Gastrocnemius medialis (tissue), 4 donors: ENCODE results near the gene AMIGO3. TPM values are rescaled to one million over a fixed set of nuclear protein-coding genes. Genes with fewer than 3 reads are reported as not detected.

ENCODE experiments used
- ATAC-seq, 2 donors: fragments of 150-250 bp; one replicate each; pipeline ENCODE4 v1.9.1; 2016
- DNase-seq, 2 donors: peaks; one replicate each; pipeline ENCODE4 v3.0.0-alpha.2; 2019
- H3K27ac ChIP-seq, 4 donors: fragments of 200-600 bp; sonication (generic); 1 replicate in 1 of 4; 2 replicates in 3 of 4; pipeline ENCODE4 v1.5.1; 2016 to 2018; ENCODE audit warnings: mild to moderate bottlenecking in 2 of 4, moderate library complexity in 1 of 4
- H3K27me3 ChIP-seq, 3 donors: fragments of 200-600 bp; sonication (generic) in 2 of 3; 1 replicate in 1 of 3; 2 replicates in 2 of 3; pipeline versions ENCODE4 v1.5.1 to v1.6.0; 2016 to 2019; ENCODE audit warnings: mild to moderate bottlenecking in 1 of 3, moderate library complexity in 1 of 3
- H3K36me3 ChIP-seq, 2 donors: fragments of 200-600 bp; sonication (generic) in 1 of 2; one replicate each; pipeline ENCODE4 v1.5.1; 2017 to 2018
- H3K4me1 ChIP-seq, 2 donors: fragments of 200-600 bp; sonication (generic) in 1 of 2; one replicate each; pipeline ENCODE4 v1.5.1; 2016 to 2017; ENCODE audit warnings: mild to moderate bottlenecking in 2 of 2
- H3K4me3 ChIP-seq, 4 donors: fragments of 200-600 bp; sonication (generic) in 3 of 4; 1 replicate in 1 of 4; 2 replicates in 3 of 4; pipeline ENCODE4 v1.5.1; 2016 to 2019; ENCODE audit warnings: mild to moderate bottlenecking in 2 of 4
- H3K9me3 ChIP-seq, 3 donors: fragments of 200-600 bp; sonication (generic) in 2 of 3; 1 replicate in 1 of 3; 2 replicates in 2 of 3; pipeline ENCODE4 v1.5.1; 2016 to 2019
- CTCF ChIP-seq, 5 experiments: fragments of 450-650 bp in 3 of 5; fragments of 200-600 bp in 2 of 5; sonication (generic) in 2 of 5; IDR thresholded peaks in 4 of 5; conservative IDR thresholded peaks in 1 of 5; 1 replicate in 4 of 5; 2 replicates in 1 of 5; pipeline ENCODE4 v1.5.1; 2016 to 2019; ENCODE audit warnings: antibody characterized with exemption in 5 of 5, mild to moderate bottlenecking in 3 of 5, moderate library complexity in 3 of 5
- POLR2A ChIP-seq, 2 donors: fragments of 450-650 bp; IDR thresholded peaks; one replicate each; pipeline ENCODE4 v1.6.1; 2017; ENCODE audit warnings: antibody characterized with exemption in 2 of 2, mild to moderate bottlenecking in 2 of 2, moderate library complexity in 2 of 2
- in situ Hi-C, 4 donors: fragments of 200-750 bp; cut with MboI; loops; one replicate each; pipeline versions ENCODE4 v1.15.0 to v1.8.0; 2017; ENCODE audit warnings: low sequenced_read_pairs in 4 of 4
- intact Hi-C: fragments of 100-400 bp; cut with DNase I; formaldehyde crosslinking; loops from one replicate; pipeline ENCODE4 v1.15.1; 2023; ENCODE audit warnings: low total_unique reads
- total RNA-seq, 4 donors: library from RNA; depleted of rRNA; stranded (reverse); fragments of >200 nt; gene quantifications; one replicate each; pipeline versions ENCODE4 v1.1.0 to v1.2.3, GENCODE V29; 2016

The AMIGO3 gene
- total RNA-seq, 4 donors from 2014 or later: 0.10 to 0.76 (median 0.42) TPM; not detected in 1

GRCh38 chr3:49734752-49735151 lies 15.3 kb upstream of the AMIGO3 start:
- peaks cover 0 to 70% of the 10 kb centered on the region in 2 donors for H3K36me3 ChIP-seq
- H3K27ac ChIP-seq: no peak overlapping the region
- H3K9me3 ChIP-seq: no peaks in the 10 kb centered on the region
- H3K4me1 ChIP-seq: no peaks in the 10 kb centered on the region
- in situ Hi-C loops: no loop called here
- no peak for ATAC-seq
- TF ChIP-seq CTCF (IDR thresholded peaks at IDR 0.05 in 4 of 5, conservative IDR thresholded peaks at IDR 0.05 in 1 of 5) (no peak), POLR2A (IDR thresholded peaks at IDR 0.05) (no peak)
- H3K27me3 ChIP-seq: no peaks in the 10 kb centered on the region
- H3K4me3 ChIP-seq: no peak overlapping the region
- intact Hi-C loops: no loop called here
- DNase-seq: no peak

GRCh38 chr3:49733551-49733950 lies 14.1 kb upstream of the AMIGO3 start:
- DNase-seq: no peak
- ATAC-seq: no peak
- H3K27ac ChIP-seq: no peak overlapping the region
- H3K4me3 ChIP-seq: no peak overlapping the region
- no peaks in the 10 kb centered on the region for H3K4me1 ChIP-seq
- H3K27me3 ChIP-seq: no peaks in the 10 kb centered on the region
- H3K9me3 ChIP-seq: no peaks in the 10 kb centered on the region
- intact Hi-C loops: no loop called here
- H3K36me3 ChIP-seq: peaks cover 0 to 67% of the 10 kb centered on the region in 2 donors
- in situ Hi-C loops: no loop called here
- TF ChIP-seq POLR2A (IDR thresholded peaks at IDR 0.05) (no peak), CTCF (IDR thresholded peaks at IDR 0.05 in 4 of 5, conservative IDR thresholded peaks at IDR 0.05 in 1 of 5) (no peak)

GRCh38 chr3:49732597-49732996 lies 13.1 kb upstream of the AMIGO3 start:
- Histone ChIP-seq H3K4me3 (no peak overlapping the region), H3K27me3 (no peaks in the 10 kb centered on the region), H3K9me3 (no peaks in the 10 kb centered on the region), H3K4me1 (no peaks in the 10 kb centered on the region), H3K36me3 (peaks cover 0 to 62% of the 10 kb centered on the region in 2 donors), H3K27ac (no peak overlapping the region)
- ATAC-seq: no peak
- in situ Hi-C loops: no loop called here
- no peak for DNase-seq
- intact Hi-C loops: no loop called here
- TF ChIP-seq CTCF (IDR thresholded peaks at IDR 0.05 in 4 of 5, conservative IDR thresholded peaks at IDR 0.05 in 1 of 5): no peak
- no peak for TF ChIP-seq POLR2A (IDR thresholded peaks at IDR 0.05)

GRCh38 chr3:49729966-49730609 lies 10.6 kb upstream of the AMIGO3 start:
- in situ Hi-C loops: no loop called here
- DNase-seq: no peak
- intact Hi-C loops: no loop called here

More at GRCh38 chr3:49729966-49730609, 10.6 kb upstream of the AMIGO3 start:
- Histone ChIP-seq H3K36me3 (peaks cover 0 to 55% of the 10 kb centered on the region in 2 donors), H3K27ac (no peak overlapping the region), H3K27me3 (no peaks in the 10 kb centered on the region), H3K4me3 (no peak overlapping the region), H3K4me1 (peaks cover 0 to 2% of the 10 kb centered on the region in 2 donors), H3K9me3 (no peaks in the 10 kb centered on the region)
- no peak for ATAC-seq
- TF ChIP-seq CTCF (IDR thresholded peaks at IDR 0.05 in 4 of 5, conservative IDR thresholded peaks at IDR 0.05 in 1 of 5): no peak
- TF ChIP-seq POLR2A (IDR thresholded peaks at IDR 0.05): no peak
